ENCODE measurements around the gene DNAJB11.
A peak's percentile ranks its signal among the peaks of the same experiment; 100 is the strongest.

Gene DNAJB11

DNA sequence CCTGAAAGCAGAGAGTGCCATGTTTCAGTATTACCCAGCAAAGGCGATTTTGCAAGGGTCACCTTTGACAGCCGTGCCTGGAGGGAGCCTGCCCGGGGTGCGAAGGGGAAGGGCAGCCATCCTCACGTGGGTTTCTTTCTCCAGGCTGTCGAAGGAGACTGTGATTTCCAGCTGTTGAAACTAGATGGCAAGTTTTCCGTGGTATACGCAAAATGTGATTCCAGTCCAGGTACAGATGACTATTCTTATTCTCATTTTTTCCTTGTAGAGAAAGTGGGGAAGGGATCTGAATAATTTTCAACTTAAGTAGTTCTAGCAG, 45.7 kb downstream of the DNAJB11 start:
- TF ChIP-seq, protein P1, sequence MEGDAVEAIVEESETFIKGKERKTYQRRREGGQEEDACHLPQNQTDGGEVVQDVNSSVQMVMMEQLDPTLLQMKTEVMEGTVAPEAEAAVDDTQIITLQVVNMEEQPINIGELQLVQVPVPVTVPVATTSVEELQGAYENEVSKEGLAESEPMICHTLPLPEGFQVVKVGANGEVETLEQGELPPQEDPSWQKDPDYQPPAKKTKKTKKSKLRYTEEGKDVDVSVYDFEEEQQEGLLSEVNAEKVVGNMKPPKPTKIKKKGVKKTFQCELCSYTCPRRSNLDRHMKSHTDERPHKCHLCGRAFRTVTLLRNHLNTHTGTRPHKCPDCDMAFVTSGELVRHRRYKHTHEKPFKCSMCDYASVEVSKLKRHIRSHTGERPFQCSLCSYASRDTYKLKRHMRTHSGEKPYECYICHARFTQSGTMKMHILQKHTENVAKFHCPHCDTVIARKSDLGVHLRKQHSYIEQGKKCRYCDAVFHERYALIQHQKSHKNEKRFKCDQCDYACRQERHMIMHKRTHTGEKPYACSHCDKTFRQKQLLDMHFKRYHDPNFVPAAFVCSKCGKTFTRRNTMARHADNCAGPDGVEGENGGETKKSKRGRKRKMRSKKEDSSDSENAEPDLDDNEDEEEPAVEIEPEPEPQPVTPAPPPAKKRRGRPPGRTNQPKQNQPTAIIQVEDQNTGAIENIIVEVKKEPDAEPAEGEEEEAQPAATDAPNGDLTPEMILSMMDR (IDR thresholded peaks at IDR 0.05; ENCODE audit: control insufficient read depth, insufficient read depth, low read depth, low read length, missing control alignments) = no peak
- DNase-seq (ENCODE audit: low read depth) = no peak
- H3K4me3 ChIP-seq (ENCODE audit: control insufficient read depth, low read depth, low read length) = no peak overlapping the region

DNA sequence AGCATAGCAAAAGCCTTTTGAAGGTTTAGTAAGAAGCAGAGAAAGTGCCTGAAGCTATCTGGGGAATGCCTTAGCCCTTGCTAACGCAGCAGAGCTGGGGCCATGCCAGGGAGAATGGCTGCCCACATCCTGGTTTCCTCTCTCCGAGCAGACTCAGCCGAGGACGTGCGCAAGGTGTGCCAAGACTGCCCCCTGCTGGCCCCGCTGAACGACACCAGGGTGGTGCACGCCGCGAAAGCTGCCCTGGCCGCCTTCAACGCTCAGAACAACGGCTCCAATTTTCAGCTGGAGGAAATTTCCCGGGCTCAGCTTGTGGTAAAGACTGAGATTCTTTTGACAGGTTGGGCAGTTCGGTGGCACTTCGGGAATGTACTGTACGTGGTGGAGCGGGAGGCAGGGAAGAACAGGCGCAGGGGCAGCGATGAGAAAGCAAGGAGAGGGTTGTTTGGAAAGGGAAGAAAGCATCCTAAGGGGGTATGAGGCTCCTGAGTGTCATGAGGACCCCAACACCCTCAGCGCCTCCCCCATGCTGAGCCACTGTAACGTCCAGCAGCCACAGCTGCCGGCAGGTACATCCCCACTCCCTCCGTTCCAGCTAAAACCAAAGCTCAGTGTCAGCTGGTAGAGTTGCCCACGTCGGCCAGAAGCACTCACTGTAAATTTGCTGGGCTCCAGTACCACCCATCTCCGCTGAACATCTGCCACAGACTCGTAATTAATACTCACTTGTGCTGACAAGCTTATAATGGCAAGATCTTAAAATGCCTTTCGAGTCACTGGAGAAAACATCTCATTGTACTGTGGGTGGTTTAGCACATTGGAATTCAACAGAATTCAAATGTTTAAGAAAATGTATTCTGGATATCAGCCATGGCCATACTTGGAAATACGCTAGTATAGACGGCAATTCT, 46.8 kb downstream of the DNAJB11 start:
- DNase-seq (ENCODE audit: low read depth) = peak; percentile 97
- TF ChIP-seq, protein P1 (IDR thresholded peaks at IDR 0.05; ENCODE audit: control insufficient read depth, insufficient read depth, low read depth, low read length, missing control alignments) = peak; percentile 97
- peak overlapping the region; percentile 31 for H3K4me3 ChIP-seq (ENCODE audit: control insufficient read depth, low read depth, low read length)

DNA sequence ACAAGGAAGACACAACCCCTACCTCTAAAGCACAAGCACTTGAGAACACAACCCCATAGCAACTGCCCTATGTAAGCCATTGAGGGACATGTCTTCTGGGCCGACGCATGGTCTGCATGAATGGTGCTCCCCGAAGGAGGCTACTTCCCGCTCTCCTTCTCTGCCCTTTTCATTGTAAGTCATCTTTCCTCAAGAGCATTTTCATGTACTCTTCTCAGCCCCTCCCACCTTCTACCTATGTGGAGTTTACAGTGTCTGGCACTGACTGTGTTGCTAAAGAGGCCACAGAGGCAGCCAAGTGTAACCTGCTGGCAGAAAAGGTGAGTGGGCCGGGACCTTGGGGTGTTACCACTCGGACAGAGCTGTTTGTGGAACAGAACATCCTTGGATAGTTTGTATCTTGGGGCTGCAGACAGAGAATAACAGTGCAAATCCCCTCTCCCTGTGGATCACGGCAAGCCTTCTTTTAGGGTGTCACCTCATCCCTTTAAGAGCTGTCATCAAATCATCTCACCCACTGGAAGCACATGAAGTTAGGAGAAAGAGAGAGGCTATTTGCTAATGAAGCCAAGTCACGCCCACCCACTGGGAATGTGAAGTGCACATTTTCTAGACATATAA, 47.9 kb downstream of the DNAJB11 start:
- H3K4me3 ChIP-seq (ENCODE audit: control insufficient read depth, low read depth, low read length) = no peak overlapping the region
- no peak for DNase-seq (ENCODE audit: low read depth)
- TF ChIP-seq, protein P1 (IDR thresholded peaks at IDR 0.05; ENCODE audit: control insufficient read depth, insufficient read depth, low read depth, low read length, missing control alignments) = no peak

DNA sequence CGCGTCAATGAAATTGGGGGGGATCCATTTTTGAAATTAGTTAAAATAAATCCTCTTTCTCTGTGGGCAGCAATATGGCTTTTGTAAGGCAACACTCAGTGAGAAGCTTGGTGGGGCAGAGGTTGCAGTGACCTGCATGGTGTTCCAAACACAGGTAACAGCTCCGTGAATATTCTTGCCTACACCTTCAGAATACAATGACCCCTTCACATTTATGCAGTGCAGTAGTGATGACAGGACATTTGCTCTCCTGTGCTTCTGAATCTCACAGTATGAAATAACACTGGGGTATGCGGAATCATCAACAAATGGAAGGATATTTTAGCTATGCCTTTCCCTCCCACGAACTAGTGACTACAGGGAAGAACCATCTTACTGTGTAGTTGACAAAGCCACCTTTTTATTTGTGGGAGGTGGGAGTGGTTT, 49.3 kb downstream of the DNAJB11 start:
- H3K4me3 ChIP-seq (ENCODE audit: control insufficient read depth, low read depth, low read length) = no peak overlapping the region
- DNase-seq (ENCODE audit: low read depth) = no peak
- TF ChIP-seq, protein P1 (IDR thresholded peaks at IDR 0.05; ENCODE audit: control insufficient read depth, insufficient read depth, low read depth, low read length, missing control alignments) = no peak

DNA sequence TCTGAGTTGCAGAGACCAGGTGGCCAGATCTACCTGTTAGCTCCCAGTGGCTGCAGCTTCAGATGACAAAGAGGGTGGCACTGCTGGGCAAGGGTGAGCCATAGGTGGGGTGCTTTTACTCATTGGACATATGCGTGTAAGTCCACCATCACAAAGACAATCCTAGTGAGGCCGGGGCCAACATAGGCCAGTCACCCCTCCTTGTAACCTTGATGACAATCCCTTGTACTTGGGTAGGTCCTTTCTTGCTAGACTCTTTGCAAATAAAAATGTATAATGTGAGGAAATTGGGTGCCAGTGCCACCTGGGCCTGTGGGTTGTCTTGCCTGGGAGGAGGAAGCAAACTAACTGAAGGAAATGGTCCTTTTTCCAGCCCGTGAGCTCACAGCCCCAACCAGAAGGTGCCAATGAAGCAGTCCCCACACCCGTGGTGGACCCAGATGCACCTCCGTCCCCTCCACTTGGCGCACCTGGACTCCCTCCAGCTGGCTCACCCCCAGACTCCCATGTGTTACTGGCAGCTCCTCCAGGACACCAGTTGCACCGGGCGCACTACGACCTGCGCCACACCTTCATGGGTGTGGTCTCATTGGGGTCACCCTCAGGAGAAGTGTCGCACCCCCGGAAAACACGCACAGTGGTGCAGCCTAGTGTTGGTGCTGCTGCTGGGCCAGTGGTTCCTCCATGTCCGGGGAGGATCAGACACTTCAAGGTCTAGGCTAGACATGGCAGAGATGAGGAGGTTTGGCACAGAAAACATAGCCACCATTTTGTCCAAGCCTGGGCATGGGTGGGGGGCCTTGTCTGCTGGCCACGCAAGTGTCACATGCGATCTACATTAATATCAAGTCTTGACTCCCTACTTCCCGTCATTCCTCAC, 49.9 kb downstream of the DNAJB11 start:
- TF ChIP-seq, protein P1 (IDR thresholded peaks at IDR 0.05; ENCODE audit: control insufficient read depth, insufficient read depth, low read depth, low read length, missing control alignments) = no peak
- DNase-seq (ENCODE audit: low read depth) = no peak

DNA sequence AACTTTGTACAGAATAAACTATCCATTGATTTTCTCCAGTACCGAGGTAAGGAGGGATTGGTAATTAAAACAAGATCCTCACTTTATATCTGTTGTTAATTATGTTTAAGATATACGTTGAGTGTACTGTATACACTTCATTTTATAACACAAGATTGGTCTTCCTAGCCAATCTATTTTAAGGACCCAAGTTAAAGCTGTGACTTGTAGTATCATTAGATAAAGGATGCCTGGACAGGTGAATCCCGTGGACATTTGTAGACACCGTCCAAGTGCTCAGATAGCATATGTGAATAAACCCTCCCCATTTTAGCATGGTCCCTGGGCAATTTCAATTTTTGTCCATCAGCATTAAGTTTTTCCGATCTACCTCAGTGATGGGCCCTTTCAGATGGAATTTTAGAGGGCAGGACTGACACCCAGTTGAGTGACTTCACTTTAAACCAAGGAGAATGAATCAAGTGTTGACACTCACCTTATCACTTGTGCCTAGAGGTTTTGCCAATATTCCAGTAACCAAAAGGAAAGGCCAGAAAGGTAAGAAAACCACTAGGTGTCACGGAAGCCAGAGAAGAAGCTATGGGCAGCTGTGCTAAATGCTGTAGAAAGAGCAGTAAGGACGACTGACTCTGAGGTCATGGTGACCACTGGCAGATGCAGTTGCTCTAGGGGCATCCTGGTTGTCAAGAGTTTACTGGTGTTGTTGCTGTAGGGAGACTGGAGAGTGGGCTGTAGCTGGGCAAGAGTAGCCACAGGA, 51.6 kb downstream of the DNAJB11 start:
- no peak for DNase-seq (ENCODE audit: low read depth)
- TF ChIP-seq, protein P1 (IDR thresholded peaks at IDR 0.05; ENCODE audit: control insufficient read depth, insufficient read depth, low read depth, low read length, missing control alignments) = no peak
- no peak overlapping the region for H3K4me3 ChIP-seq (ENCODE audit: control insufficient read depth, low read depth, low read length)

More for the DNA sequence above, 49.9 kb downstream of the DNAJB11 start:
- H3K4me3 ChIP-seq (ENCODE audit: control insufficient read depth, low read depth, low read length) = no peak overlapping the region
